Hepatocyte (in vitro differentiated cells): ENCODE measurements around the gene PKNOX1.

Experiments
- CTCF ChIP-seq: fragments of 200-600 bp; sonication (generic); IDR thresholded peaks from 2 replicates; pipeline ENCODE4 v1.5.1; 2016; ENCODE audit warnings: antibody characterized with exemption, mild to moderate bottlenecking; ENCODE audit not compliant: poor library complexity
- EZH2 ChIP-seq: fragments of 200-600 bp; sonication (generic); IDR thresholded peaks from 2 replicates; pipeline ENCODE4 v1.6.1; 2016; ENCODE audit warnings: antibody characterized with exemption, mild to moderate bottlenecking, borderline replicate concordance
- EZH2phosphoT487 ChIP-seq: fragments of 200-600 bp; sonication (generic); IDR thresholded peaks from one replicate; pipeline ENCODE4 v1.6.1; 2018; ENCODE audit warnings: antibody characterized with exemption, mild to moderate bottlenecking, low read depth, moderate library complexity; ENCODE audit not compliant: unreplicated experiment, severe bottlenecking

GRCh38 chr21:43023175-43023574, 48.8 kb downstream of the PKNOX1 start:
- no peak for TF ChIP-seq CTCF
- TF ChIP-seq EZH2: no peak
- TF ChIP-seq EZH2phosphoT487: no peak
